Panc1 (cell line): ENCODE results near the gene SYPL2. TPM values are rescaled to one million over a fixed set of nuclear protein-coding genes. Genes with fewer than 3 reads are reported as not detected.

Experiments used
- ATAC-seq: fragments of 200-7000 bp; cut with Tn5 transposase; 2 replicates; pipeline ENCODE4 v1.9.1; 2020; ENCODE audit warnings: mild to moderate bottlenecking, moderate library complexity
- BruUV-seq: library from RNA; stranded (reverse); fragments of 400-500 nt; replicated peaks from 2 replicates; lab custom pipeline; 2021; lab: Mats Ljungman, UMichigan
- CTCF ChIA-PET: fragments of 300-600 bp; sonication (Branson Sonifier 250); formaldehyde crosslinking; loops from one replicate; lab custom pipeline; 2022; ENCODE audit warnings: antibody characterized with exemption; lab: Charles Lee
- POLR2A ChIA-PET: fragments of 300-600 bp; sonication (Branson Sonifier 250); formaldehyde crosslinking; loops from one replicate; lab custom pipeline; 2022; ENCODE audit warnings: antibody characterized with exemption; lab: Charles Lee
- DNase-seq: peaks from one replicate; pipeline ENCODE4 v3.0.0-alpha.2; 2010; ENCODE audit warnings: low read depth, low spot score
- H3K27ac ChIP-seq: 2 replicates; pipeline ENCODE4 v1.5.1; 2011; ENCODE audit warnings: mild to moderate bottlenecking, low read length, inconsistent platforms
- H3K27me3 ChIP-seq: fragments of 200-500 bp; sonication (Bioruptor generic); 2 replicates; pipeline ENCODE4 v1.6.0; 2014; ENCODE audit warnings: low read length, inconsistent platforms; ENCODE audit not compliant: control insufficient read depth, insufficient read depth
- H3K36me3 ChIP-seq: fragments of 200-500 bp; sonication (Bioruptor generic); 2 replicates; pipeline ENCODE4 v1.5.1; 2014; ENCODE audit warnings: inconsistent platforms, mild to moderate bottlenecking, low read length, moderate library complexity; ENCODE audit not compliant: control insufficient read depth, insufficient read depth
- H3K4me1 ChIP-seq: 2 replicates; pipeline ENCODE4 v1.5.1; 2011; ENCODE audit warnings: inconsistent platforms, mild to moderate bottlenecking, low read length, moderate library complexity; ENCODE audit not compliant: control insufficient read depth, insufficient read depth
- H3K4me3 ChIP-seq, 2 experiments: 2 replicates each; pipeline ENCODE4 v1.5.1; 2011 to 2012; ENCODE audit warnings: low read depth in 2 of 2, low read length in 2 of 2, mild to moderate bottlenecking in 2 of 2, inconsistent platforms in 1 of 2, moderate library complexity in 1 of 2
- H3K9me3 ChIP-seq: fragments of 200-500 bp; sonication (Bioruptor generic); 2 replicates; pipeline ENCODE4 v1.5.1; 2014; ENCODE audit warnings: low read depth, mild to moderate bottlenecking, inconsistent platforms, low read length, moderate library complexity; ENCODE audit not compliant: control insufficient read depth, insufficient read depth
- POLR2AphosphoS5 ChIP-seq: IDR thresholded peaks from 2 replicates; pipeline ENCODE4 v1.6.1; 2012; ENCODE audit warnings: mild to moderate bottlenecking, low read depth, low read length, moderate library complexity
- SIN3A ChIP-seq: IDR thresholded peaks from 2 replicates; pipeline ENCODE4 v1.6.1; 2012; ENCODE audit warnings: low read depth, mild to moderate bottlenecking, low read length, moderate library complexity, borderline replicate concordance; ENCODE audit not compliant: insufficient read depth
- TCF7L2 ChIP-seq: IDR thresholded peaks from 2 replicates; pipeline ENCODE4 v1.6.1; 2011; ENCODE audit warnings: mild to moderate bottlenecking, low read depth, low read length, inconsistent platforms
- in situ Hi-C: cut with HindIII; loops from 2 replicates; pipeline ENCODE4 v1.10.0; 2016; ENCODE audit warnings: low sequenced_read_pairs, low pct_unique_long_range_greater_than_20kb
- intact Hi-C: fragments of 100-400 bp; cut with micrococcal nuclease; formaldehyde crosslinking; loops from one replicate; pipeline ENCODE4 v1.10.0; 2022; ENCODE audit not compliant: unreplicated experiment
- total RNA-seq: library from RNA; stranded (reverse); gene quantifications from one replicate; pipeline ENCODE4 v1.2.1, GENCODE V29; 2021; ENCODE audit not compliant: unreplicated experiment
- TF ChIP-seq, protein P1 (sequence below), 2 experiments: IDR thresholded peaks; 2 replicates each; pipeline ENCODE4 v1.6.1; 2011 to 2012; ENCODE audit warnings: low read depth in 2 of 2, control low read depth in 1 of 2, low read length in 1 of 2, mild to moderate bottlenecking in 1 of 2, moderate library complexity in 1 of 2; ENCODE audit not compliant: insufficient read depth in 1 of 2
- TF ChIP-seq, protein P2 (sequence below): fragments of 450-650 bp; IDR thresholded peaks from 2 replicates; pipeline ENCODE4 v1.5.1; 2017; ENCODE audit warnings: mild to moderate bottlenecking

SYPL2 gene
- total RNA-seq, 1 experiment from 2014 or later, result 0.74 TPM

DNA sequence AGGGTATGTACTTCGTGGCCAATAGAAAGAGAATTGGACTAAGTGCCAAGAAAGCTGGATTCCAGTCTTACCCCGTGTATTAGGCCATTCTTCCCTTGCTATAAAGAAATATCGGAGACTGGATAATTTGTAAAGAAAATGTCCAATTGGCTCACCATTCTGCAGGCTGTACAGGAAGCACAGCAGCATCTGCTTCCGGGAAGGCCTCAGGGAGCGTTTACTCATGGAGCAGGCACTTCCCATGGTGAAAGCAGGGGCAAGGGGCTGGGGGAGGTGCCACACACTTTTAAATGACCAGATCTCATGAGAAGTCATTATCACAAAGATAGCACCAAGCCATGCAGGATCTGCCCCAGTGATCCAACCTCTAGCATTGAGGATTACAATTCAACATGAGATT lies 51.0 kb downstream of the SYPL2 start:
- ChIA-PET POLR2A (no interaction called here), CTCF (no interaction called here)
- in situ Hi-C loops (no loop called here), intact Hi-C loops (no loop called here)
- BruUV-seq, result no TSS peak
- H3K27ac ChIP-seq, result no peak overlapping the region
- no peaks in the 10 kb centered on the region; the same call in 1 of the 2 replicates for H3K27me3 ChIP-seq
- no peak for TF ChIP-seq SIN3A
- H3K36me3 ChIP-seq, result no peaks in the 10 kb centered on the region
- no peak overlapping the region for H3K4me3 ChIP-seq
- no peaks in the 10 kb centered on the region for H3K9me3 ChIP-seq
- ATAC-seq (no peak), DNase-seq (no peak)
- no peaks in the 10 kb centered on the region for H3K4me1 ChIP-seq

DNA sequence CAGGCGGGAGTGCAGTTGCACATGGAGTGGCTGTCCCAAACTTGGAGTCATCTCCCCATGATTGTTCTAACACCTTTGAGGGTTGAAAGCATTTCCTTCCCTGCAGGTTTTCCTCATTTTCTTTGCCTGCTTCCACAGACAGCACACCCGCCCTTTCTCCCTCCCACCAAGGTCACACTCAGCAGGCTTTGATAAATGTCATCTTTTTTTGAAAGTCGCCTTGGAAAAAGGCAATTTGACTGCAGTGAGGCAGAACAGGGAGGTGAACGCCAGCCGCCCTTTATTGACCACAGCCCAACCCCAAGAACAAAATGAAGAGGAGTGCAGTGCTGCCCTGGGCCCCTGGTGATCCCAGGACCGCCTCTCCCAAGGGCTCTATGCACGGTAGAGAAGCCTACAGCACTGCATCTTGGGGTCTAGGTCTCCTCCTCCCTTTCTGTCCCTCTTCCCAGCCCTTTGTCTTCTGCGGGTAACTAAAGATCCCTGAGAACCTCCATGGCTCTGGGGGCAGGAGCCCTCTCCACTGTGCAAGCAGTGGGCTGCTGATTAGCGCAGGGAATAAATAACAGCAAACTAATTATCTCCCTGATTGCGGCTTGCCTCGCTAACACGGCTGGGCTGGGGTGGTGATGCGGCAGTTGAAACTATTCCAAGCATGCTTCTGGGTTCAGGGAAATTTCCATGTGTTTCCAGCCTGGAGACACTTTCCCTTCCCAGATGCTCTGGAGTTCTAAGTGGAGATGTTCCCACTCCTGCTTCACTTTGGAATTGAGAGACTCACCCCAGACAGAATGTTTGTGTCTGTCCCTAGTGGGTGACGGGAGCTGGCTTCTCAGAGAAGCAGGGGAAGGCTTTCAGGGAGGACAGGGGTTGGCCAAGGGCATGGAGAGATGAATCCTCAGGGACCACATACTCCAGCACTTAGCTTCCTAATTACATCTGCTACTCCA lies 54.9 kb downstream of the SYPL2 start:
- TF ChIP-seq, protein P1, sequence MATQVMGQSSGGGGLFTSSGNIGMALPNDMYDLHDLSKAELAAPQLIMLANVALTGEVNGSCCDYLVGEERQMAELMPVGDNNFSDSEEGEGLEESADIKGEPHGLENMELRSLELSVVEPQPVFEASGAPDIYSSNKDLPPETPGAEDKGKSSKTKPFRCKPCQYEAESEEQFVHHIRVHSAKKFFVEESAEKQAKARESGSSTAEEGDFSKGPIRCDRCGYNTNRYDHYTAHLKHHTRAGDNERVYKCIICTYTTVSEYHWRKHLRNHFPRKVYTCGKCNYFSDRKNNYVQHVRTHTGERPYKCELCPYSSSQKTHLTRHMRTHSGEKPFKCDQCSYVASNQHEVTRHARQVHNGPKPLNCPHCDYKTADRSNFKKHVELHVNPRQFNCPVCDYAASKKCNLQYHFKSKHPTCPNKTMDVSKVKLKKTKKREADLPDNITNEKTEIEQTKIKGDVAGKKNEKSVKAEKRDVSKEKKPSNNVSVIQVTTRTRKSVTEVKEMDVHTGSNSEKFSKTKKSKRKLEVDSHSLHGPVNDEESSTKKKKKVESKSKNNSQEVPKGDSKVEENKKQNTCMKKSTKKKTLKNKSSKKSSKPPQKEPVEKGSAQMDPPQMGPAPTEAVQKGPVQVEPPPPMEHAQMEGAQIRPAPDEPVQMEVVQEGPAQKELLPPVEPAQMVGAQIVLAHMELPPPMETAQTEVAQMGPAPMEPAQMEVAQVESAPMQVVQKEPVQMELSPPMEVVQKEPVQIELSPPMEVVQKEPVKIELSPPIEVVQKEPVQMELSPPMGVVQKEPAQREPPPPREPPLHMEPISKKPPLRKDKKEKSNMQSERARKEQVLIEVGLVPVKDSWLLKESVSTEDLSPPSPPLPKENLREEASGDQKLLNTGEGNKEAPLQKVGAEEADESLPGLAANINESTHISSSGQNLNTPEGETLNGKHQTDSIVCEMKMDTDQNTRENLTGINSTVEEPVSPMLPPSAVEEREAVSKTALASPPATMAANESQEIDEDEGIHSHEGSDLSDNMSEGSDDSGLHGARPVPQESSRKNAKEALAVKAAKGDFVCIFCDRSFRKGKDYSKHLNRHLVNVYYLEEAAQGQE (IDR thresholded peaks at IDR 0.05; ENCODE audit: insufficient read depth in 1 of 2, low read depth in 2 of 2, low read length in 1 of 2), result no peak
- no peak for TF ChIP-seq SIN3A
- TF ChIP-seq POLR2AphosphoS5, result no peak
- TF ChIP-seq, protein P2, sequence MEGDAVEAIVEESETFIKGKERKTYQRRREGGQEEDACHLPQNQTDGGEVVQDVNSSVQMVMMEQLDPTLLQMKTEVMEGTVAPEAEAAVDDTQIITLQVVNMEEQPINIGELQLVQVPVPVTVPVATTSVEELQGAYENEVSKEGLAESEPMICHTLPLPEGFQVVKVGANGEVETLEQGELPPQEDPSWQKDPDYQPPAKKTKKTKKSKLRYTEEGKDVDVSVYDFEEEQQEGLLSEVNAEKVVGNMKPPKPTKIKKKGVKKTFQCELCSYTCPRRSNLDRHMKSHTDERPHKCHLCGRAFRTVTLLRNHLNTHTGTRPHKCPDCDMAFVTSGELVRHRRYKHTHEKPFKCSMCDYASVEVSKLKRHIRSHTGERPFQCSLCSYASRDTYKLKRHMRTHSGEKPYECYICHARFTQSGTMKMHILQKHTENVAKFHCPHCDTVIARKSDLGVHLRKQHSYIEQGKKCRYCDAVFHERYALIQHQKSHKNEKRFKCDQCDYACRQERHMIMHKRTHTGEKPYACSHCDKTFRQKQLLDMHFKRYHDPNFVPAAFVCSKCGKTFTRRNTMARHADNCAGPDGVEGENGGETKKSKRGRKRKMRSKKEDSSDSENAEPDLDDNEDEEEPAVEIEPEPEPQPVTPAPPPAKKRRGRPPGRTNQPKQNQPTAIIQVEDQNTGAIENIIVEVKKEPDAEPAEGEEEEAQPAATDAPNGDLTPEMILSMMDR, result no peak
- TF ChIP-seq TCF7L2, result no peak
- Histone ChIP-seq H3K27me3 (no peaks in the 10 kb centered on the region; the same call in 1 of the 2 replicates), H3K4me3 (no peak overlapping the region), H3K9me3 (no peaks in the 10 kb centered on the region), H3K36me3 (no peaks in the 10 kb centered on the region), H3K27ac (no peak overlapping the region), H3K4me1 (no peaks in the 10 kb centered on the region)
- BruUV-seq, result no TSS peak
- CTCF ChIA-PET, result no interaction called here
- in situ Hi-C loops (no loop called here), intact Hi-C loops (no loop called here)
- ATAC-seq (no peak), DNase-seq (no peak)
- POLR2A ChIA-PET, result no interaction called here

DNA sequence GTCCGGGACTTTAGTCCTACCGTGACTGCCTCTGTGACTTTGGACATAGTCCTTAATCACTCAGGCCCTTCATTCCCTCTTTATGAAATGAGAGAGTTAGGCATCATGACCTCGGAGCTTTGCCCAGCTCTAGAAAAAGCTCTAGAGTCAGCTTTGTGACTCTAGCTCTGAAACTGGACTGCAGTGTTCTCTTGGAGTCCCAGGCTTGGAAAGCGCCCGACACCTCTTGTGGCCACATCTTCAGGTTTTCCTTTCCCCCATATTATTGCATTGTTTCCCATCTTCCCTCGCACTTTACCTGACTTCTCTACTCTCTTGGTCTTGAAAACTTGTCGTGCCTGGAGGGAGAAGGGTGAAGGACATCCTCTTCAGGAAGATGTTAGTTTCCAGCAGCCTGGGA lies 55.7 kb downstream of the SYPL2 start:
- Histone ChIP-seq H3K9me3 (no peaks in the 10 kb centered on the region), H3K27me3 (no peaks in the 10 kb centered on the region; the same call in 1 of the 2 replicates), H3K4me1 (no peaks in the 10 kb centered on the region), H3K36me3 (no peaks in the 10 kb centered on the region), H3K27ac (no peak overlapping the region), H3K4me3 (no peak overlapping the region)
- in situ Hi-C loops (no loop called here), intact Hi-C loops (no loop called here)
- ChIA-PET CTCF (no interaction called here), POLR2A (no interaction called here)
- TF ChIP-seq, protein P2, result no peak
- TF ChIP-seq TCF7L2, result no peak
- BruUV-seq, result no TSS peak
- ATAC-seq, result no peak
- DNase-seq, result no peak
